Activated naive CD4-positive, alpha-beta T cell treated with anti-CD3 and anti-CD28 coated beads for 36 hours (primary cell): ENCODE results near the gene ATF3. TPM values are rescaled to one million over a fixed set of nuclear protein-coding genes. Genes with fewer than 3 reads are reported as not detected.
A peak's percentile ranks its signal among the peaks of the same experiment; 100 is the strongest.

Experiments used
- CTCF ChIA-PET: fragments of 350-600 bp; sonication (Branson Sonifier 250); formaldehyde crosslinking; loops from one replicate; lab custom pipeline; 2021; ENCODE audit warnings: antibody characterized with exemption; lab: Charles Lee
- DNase-seq: peaks from one replicate; pipeline ENCODE4 v3.0.0-alpha.2; 2020
- H3K27ac Mint-ChIP-seq: one replicate; pipeline ENCODE4 v1.8.0; 2021; ENCODE audit warnings: mild to moderate bottlenecking, mixed read lengths
- H3K27me3 Mint-ChIP-seq: one replicate; pipeline ENCODE4 v1.8.0; 2021; ENCODE audit warnings: low read depth, mixed read lengths
- H3K36me3 Mint-ChIP-seq: one replicate; pipeline ENCODE4 v1.8.0; 2021; ENCODE audit warnings: low read depth, mixed read lengths
- H3K4me1 Mint-ChIP-seq: one replicate; pipeline ENCODE4 v1.8.0; 2021; ENCODE audit warnings: low read depth, mixed read lengths
- H3K4me3 Mint-ChIP-seq: one replicate; pipeline ENCODE4 v1.8.0; 2021; ENCODE audit warnings: mild to moderate bottlenecking, moderate library complexity, mixed read lengths
- H3K9me3 Mint-ChIP-seq: one replicate; pipeline ENCODE4 v1.8.0; 2021; ENCODE audit warnings: mixed read lengths
- intact Hi-C: fragments of 100-400 bp; cut with micrococcal nuclease; formaldehyde crosslinking; loops from one replicate; pipeline ENCODE4 v1.15.1; 2023
- total RNA-seq, 2 experiments: library from RNA; stranded (reverse); gene quantifications; one replicate each; pipeline ENCODE4 v1.2.3, GENCODE V29; 2021

Gene ATF3
- total RNA-seq, 2 experiments from 2014 or later = 67.4 to 67.7 TPM

GRCh38 chr1:212589446-212589845 lies 19.1 kb upstream of the ATF3 start:
- Mint-ChIP-seq H3K27me3 (peaks cover 26% of the 10 kb centered on the region), H3K4me3 (no peak overlapping the region), H3K9me3 (no peaks in the 10 kb centered on the region), H3K27ac (no peak overlapping the region), H3K36me3 (no peaks in the 10 kb centered on the region), H3K4me1 (peaks cover 2% of the 10 kb centered on the region)
- CTCF ChIA-PET = interaction anchor here (0.6 to 0.9 kb wide), 2 partner anchors 76 to 79 kb away, joined by 3 read pairs; no protein-coding TSS in a partner anchor
- DNase-seq = no peak
- intact Hi-C loops = no loop called here

DNA sequence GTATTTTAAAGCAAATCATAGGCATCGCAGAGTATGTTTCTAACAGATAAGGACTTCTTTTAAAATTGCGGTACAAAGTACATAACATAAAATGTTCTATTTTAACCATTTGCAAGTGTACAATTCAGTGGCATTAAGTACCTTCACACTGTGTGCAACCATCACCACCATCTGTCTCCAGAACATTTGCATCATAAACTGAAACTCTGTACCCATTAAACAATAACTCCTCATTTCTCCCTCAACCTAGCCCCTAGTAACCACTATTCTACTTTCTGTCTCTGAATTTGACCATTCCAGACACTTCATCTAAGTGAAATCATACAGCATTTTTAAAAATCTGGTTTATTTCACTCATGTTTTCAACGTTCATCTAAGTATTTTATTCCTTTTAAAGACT lies 16.6 kb upstream of the ATF3 start:
- intact Hi-C loops = no loop called here
- H3K4me1 Mint-ChIP-seq = peaks cover 21% of the 10 kb centered on the region
- DNase-seq = no peak
- H3K27me3 Mint-ChIP-seq = peaks cover 17% of the 10 kb centered on the region
- H3K4me3 Mint-ChIP-seq = no peak overlapping the region
- no peak overlapping the region for H3K27ac Mint-ChIP-seq
- CTCF ChIA-PET = interaction anchor here (0.5 kb wide), 1 partner anchor 16 kb away, joined by 3 read pairs; no protein-coding TSS in a partner anchor
- no peaks in the 10 kb centered on the region for H3K36me3 Mint-ChIP-seq
- no peaks in the 10 kb centered on the region for H3K9me3 Mint-ChIP-seq

DNA sequence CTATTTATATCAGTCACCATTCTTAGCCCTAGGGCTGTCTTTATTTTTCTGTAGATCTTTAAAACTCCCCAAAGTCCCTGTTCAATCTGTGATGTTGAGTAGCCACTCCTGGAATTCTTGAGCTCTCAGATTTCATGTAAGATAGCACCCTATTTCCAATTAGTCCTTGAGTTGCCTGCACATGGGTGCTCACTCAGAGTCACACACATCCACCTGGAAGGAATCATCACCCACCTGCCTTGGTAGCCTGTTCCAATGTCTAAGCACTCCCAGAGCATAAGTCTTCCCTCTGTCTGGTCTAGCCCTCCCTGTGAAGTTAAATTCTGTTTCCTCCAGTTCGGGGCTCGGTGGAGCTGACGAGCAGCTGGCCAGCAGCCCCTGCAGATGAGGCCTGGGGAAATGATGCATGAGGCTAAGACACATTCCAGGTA lies 14.7 kb upstream of the ATF3 start:
- H3K36me3 Mint-ChIP-seq = no peaks in the 10 kb centered on the region
- H3K27me3 Mint-ChIP-seq = peaks cover 9% of the 10 kb centered on the region
- CTCF ChIA-PET = interaction anchor here (0.6 to 1.3 kb wide), 3 partner anchors 18 to 145 kb away, joined by 3 to 9 read pairs (median 7); no protein-coding TSS in a partner anchor
- H3K4me1 Mint-ChIP-seq = peaks cover 28% of the 10 kb centered on the region
- H3K27ac Mint-ChIP-seq = no peak overlapping the region
- no peak overlapping the region for H3K4me3 Mint-ChIP-seq
- intact Hi-C loops = no loop called here
- no peaks in the 10 kb centered on the region for H3K9me3 Mint-ChIP-seq
- DNase-seq = no peak

- Mint-ChIP-seq H3K27me3 (peaks cover 11% of the 10 kb centered on the region), H3K4me3 (no peak overlapping the region), H3K27ac (peak overlapping the region; percentile 75), H3K36me3 (no peaks in the 10 kb centered on the region), H3K4me1 (peaks cover 28% of the 10 kb centered on the region), H3K9me3 (no peaks in the 10 kb centered on the region)
- CTCF ChIA-PET = no interaction called here
- no peak for DNase-seq
- intact Hi-C loops = loop anchor here (5.0 kb wide), 1 partner anchor 367 kb away; no protein-coding TSS in a partner anchor
Measured at GRCh38 chr1:212594640-212595039, 13.9 kb upstream of the ATF3 start.

- DNase-seq = no peak
- CTCF ChIA-PET = no interaction called here
- peaks cover 17% of the 10 kb centered on the region for H3K27me3 Mint-ChIP-seq
- H3K4me1 Mint-ChIP-seq = peaks cover 29% of the 10 kb centered on the region
- H3K9me3 Mint-ChIP-seq = no peaks in the 10 kb centered on the region
- intact Hi-C loops = loop anchor here (5.0 kb wide), 1 partner anchor 368 kb away; no protein-coding TSS in a partner anchor
- H3K4me3 Mint-ChIP-seq = no peak overlapping the region
- H3K36me3 Mint-ChIP-seq = no peaks in the 10 kb centered on the region
- peak overlapping the region; percentile 94 for H3K27ac Mint-ChIP-seq
Measured at GRCh38 chr1:212595229-212595628, 13.3 kb upstream of the ATF3 start.

GRCh38 chr1:212595787-212596714 lies 12.5 kb upstream of the ATF3 start:
- peak overlapping the region; percentile 94 for H3K27ac Mint-ChIP-seq
- H3K27me3 Mint-ChIP-seq = peaks cover 21% of the 10 kb centered on the region
- intact Hi-C loops = loop anchor here (1.0 to 5.0 kb wide), 7 partner anchors 12 to 474 kb away; partner anchors contain the start of gene ATF3

GRCh38 chr1:212596798-212597197 lies 11.8 kb upstream of the ATF3 start:
- Mint-ChIP-seq H3K27me3 (peaks cover 20% of the 10 kb centered on the region), H3K9me3 (no peaks in the 10 kb centered on the region), H3K4me3 (peak overlapping the region; percentile 44)

More at GRCh38 chr1:212595787-212596714, 12.5 kb upstream of the ATF3 start:
- Mint-ChIP-seq H3K36me3 (no peaks in the 10 kb centered on the region), H3K4me1 (peaks cover 34% of the 10 kb centered on the region), H3K4me3 (peak overlapping the region; percentile 44), H3K9me3 (no peaks in the 10 kb centered on the region)
- CTCF ChIA-PET = interaction anchor here (0.7 to 2.0 kb wide), 6 partner anchors 11 to 119 kb away, joined by 3 to 12 read pairs (median 4); partner anchors contain the start of gene ATF3
- peak; percentile 69 for DNase-seq

DNA sequence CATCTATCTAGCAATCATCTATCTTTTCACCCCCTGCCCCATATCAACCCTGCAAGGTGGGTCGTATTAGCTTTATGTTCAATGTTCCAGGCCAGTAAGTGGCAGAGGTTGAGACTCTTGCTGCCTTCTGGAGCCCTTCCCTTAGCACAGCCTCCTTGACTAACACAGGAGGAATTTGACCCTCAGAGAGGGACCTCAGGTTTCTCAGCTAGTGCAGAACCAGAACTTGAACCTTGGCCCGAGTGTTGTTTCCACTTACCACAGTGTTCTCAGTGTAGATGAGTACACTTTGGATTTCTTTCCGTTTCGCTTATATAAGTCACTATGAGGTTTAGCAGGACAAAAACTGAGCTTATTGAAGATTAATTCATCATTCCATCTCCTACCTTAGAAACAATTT lies 11.1 kb upstream of the ATF3 start:
- H3K4me3 Mint-ChIP-seq = no peak overlapping the region
- intact Hi-C loops = loop anchor here (2.0 to 5.0 kb wide), 3 partner anchors 33 to 370 kb away; no protein-coding TSS in a partner anchor
- H3K9me3 Mint-ChIP-seq = no peaks in the 10 kb centered on the region
- H3K4me1 Mint-ChIP-seq = peaks cover 47% of the 10 kb centered on the region
- H3K27ac Mint-ChIP-seq = peak overlapping the region; percentile 94
- DNase-seq = no peak
- H3K36me3 Mint-ChIP-seq = no peaks in the 10 kb centered on the region
- CTCF ChIA-PET = interaction anchor here (0.7 to 2.0 kb wide), 6 partner anchors 9 to 120 kb away, joined by 3 to 12 read pairs (median 3); partner anchors contain the start of gene ATF3
- H3K27me3 Mint-ChIP-seq = peaks cover 20% of the 10 kb centered on the region

More at GRCh38 chr1:212596798-212597197, 11.8 kb upstream of the ATF3 start:
- Mint-ChIP-seq H3K36me3 (no peaks in the 10 kb centered on the region), H3K4me1 (peaks cover 42% of the 10 kb centered on the region), H3K27ac (peak overlapping the region; percentile 94)
- intact Hi-C loops = loop anchor here (1.0 to 5.0 kb wide), 7 partner anchors 12 to 474 kb away; partner anchors contain the start of gene ATF3
- CTCF ChIA-PET = interaction anchor here (0.7 to 2.0 kb wide), 7 partner anchors 10 to 120 kb away, joined by 3 to 12 read pairs (median 3); partner anchors contain the start of gene ATF3
- no peak for DNase-seq

- Mint-ChIP-seq H3K4me3 (no peak overlapping the region), H3K36me3 (no peaks in the 10 kb centered on the region), H3K4me1 (peaks cover 43% of the 10 kb centered on the region), H3K27me3 (peaks cover 39% of the 10 kb centered on the region), H3K27ac (peak overlapping the region; percentile 29), H3K9me3 (no peaks in the 10 kb centered on the region)
- intact Hi-C loops = no loop called here
- DNase-seq = no peak
- CTCF ChIA-PET = interaction anchor here (0.6 to 0.8 kb wide), 2 partner anchors 47 to 65 kb away, joined by 4 to 5 read pairs; no protein-coding TSS in a partner anchor
Measured at GRCh38 chr1:212600071-212600915, 8.3 kb upstream of the ATF3 start.

- peaks cover 46% of the 10 kb centered on the region for H3K27me3 Mint-ChIP-seq
- CTCF ChIA-PET = interaction anchor here (1.2 kb wide), 1 partner anchor 34 kb away, joined by 3 read pairs; no protein-coding TSS in a partner anchor
- no peaks in the 10 kb centered on the region for H3K36me3 Mint-ChIP-seq
Measured at GRCh38 chr1:212600980-212601379, 7.6 kb upstream of the ATF3 start.

DNA sequence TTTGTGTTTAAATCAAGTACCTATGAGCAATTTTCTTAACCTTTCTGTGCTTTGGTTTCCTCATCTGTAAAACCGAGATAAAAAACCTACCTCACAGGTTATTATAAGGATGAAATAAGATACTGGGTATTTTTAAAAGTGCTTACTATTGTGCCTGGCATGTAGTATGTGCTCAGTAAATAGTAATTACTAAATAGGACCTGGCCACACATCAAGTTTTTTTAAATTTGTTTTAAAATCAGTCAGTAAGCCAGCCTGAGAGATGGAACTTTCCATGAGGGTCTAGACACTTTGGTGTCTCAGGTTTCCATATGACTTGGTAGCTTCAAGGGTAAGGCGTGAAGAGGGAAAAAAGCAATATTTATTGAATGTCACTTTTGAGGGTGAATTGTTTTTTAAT lies 7.0 kb upstream of the ATF3 start:
- no peak for DNase-seq
- intact Hi-C loops = loop anchor here (1.0 kb wide), 1 partner anchor 34 kb away; no protein-coding TSS in a partner anchor
- Mint-ChIP-seq H3K4me3 (no peak overlapping the region), H3K36me3 (no peaks in the 10 kb centered on the region), H3K27ac (no peak overlapping the region), H3K9me3 (no peaks in the 10 kb centered on the region), H3K27me3 (peaks cover 51% of the 10 kb centered on the region), H3K4me1 (peaks cover 39% of the 10 kb centered on the region)
- CTCF ChIA-PET = interaction anchor here (1.2 kb wide), 1 partner anchor 34 kb away, joined by 3 read pairs; no protein-coding TSS in a partner anchor

More at GRCh38 chr1:212600980-212601379, 7.6 kb upstream of the ATF3 start:
- intact Hi-C loops = loop anchor here (1.0 kb wide), 1 partner anchor 34 kb away; no protein-coding TSS in a partner anchor
- peak overlapping the region; percentile 48 for H3K27ac Mint-ChIP-seq
- no peak overlapping the region for H3K4me3 Mint-ChIP-seq
- no peak for DNase-seq
- peaks cover 40% of the 10 kb centered on the region for H3K4me1 Mint-ChIP-seq
- no peaks in the 10 kb centered on the region for H3K9me3 Mint-ChIP-seq
